Stimulated activated naive B cell treated with anti-CD40 and anti-IgM and Interleukin-4, amounts not matched to agents 10 μg/mL and 1 μg/mL and 100 μg/mL, for 72 hours (primary cell): Measurements from ENCODE around the gene SPIN1.

Experiments used
- ATAC-seq, 2 donors: fragments of 150-1000 bp; cut with Tn5 transposase; replicated peaks; 2 replicates each; pipeline ENCODE4 v1.10.0; 2021; ENCODE audit warnings: moderate library complexity in 1 of 2
- DNase-seq: peaks from one replicate; pipeline ENCODE4 v3.0.0; 2021
- H3K27ac Mint-ChIP-seq: one replicate; pipeline ENCODE4 v1.8.0; 2022; ENCODE audit warnings: mild to moderate bottlenecking, mixed read lengths
- H3K27me3 Mint-ChIP-seq, 2 donors: one replicate each; pipeline ENCODE4 v1.8.0; 2022; ENCODE audit warnings: mixed read lengths in 2 of 2
- H3K36me3 Mint-ChIP-seq, 2 donors: one replicate each; pipeline ENCODE4 v1.8.0; 2022; ENCODE audit warnings: mixed read lengths in 2 of 2, mild to moderate bottlenecking in 1 of 2
- H3K4me1 Mint-ChIP-seq, 2 donors: one replicate each; pipeline ENCODE4 v1.8.0; 2022; ENCODE audit warnings: mixed read lengths in 2 of 2, mild to moderate bottlenecking in 1 of 2
- H3K4me3 Mint-ChIP-seq, 2 donors: one replicate each; pipeline ENCODE4 v1.8.0; 2022; ENCODE audit warnings: mild to moderate bottlenecking in 2 of 2, mixed read lengths in 2 of 2, moderate library complexity in 1 of 2
- H3K9me3 Mint-ChIP-seq, 2 donors: one replicate each; pipeline ENCODE4 v1.8.0; 2022; ENCODE audit warnings: mixed read lengths in 2 of 2, mild to moderate bottlenecking in 1 of 2

The SPIN1 gene

GRCh38 chr9:88508326-88508725, 120.1 kb downstream of the SPIN1 start:
- Mint-ChIP-seq H3K4me3 (no peak overlapping the region), H3K27me3 (peaks cover 0 to 4% of the 10 kb centered on the region in 2 donors), H3K4me1 (no peaks in the 10 kb centered on the region), H3K36me3 (no peaks in the 10 kb centered on the region), H3K27ac (no peak overlapping the region), H3K9me3 (peaks cover 0 to 2% of the 10 kb centered on the region in 2 donors)
- ATAC-seq (no peak), DNase-seq (no peak)

GRCh38 chr9:88511906-88512305, 123.7 kb downstream of the SPIN1 start:
- Mint-ChIP-seq H3K4me1 (no peaks in the 10 kb centered on the region), H3K36me3 (peaks cover 0 to 3% of the 10 kb centered on the region in 2 donors), H3K27ac (no peak overlapping the region), H3K4me3 (no peak overlapping the region), H3K9me3 (peaks cover 5 to 6% of the 10 kb centered on the region in 2 donors), H3K27me3 (no peaks in the 10 kb centered on the region)
- DNase-seq (no peak), ATAC-seq (no peak)

- Mint-ChIP-seq H3K4me3 (no peak overlapping the region), H3K36me3 (peaks cover 0 to 3% of the 10 kb centered on the region in 2 donors), H3K9me3 (peaks cover 4 to 6% of the 10 kb centered on the region in 2 donors), H3K27ac (no peak overlapping the region), H3K4me1 (no peaks in the 10 kb centered on the region), H3K27me3 (peaks cover 0 to 12% of the 10 kb centered on the region in 2 donors)
- ATAC-seq, result no peak
- no peak for DNase-seq
These were observed 126.0 kb downstream of the SPIN1 start for GRCh38 chr9:88514247-88514646.

- Mint-ChIP-seq H3K4me3 (no peak overlapping the region), H3K9me3 (no peaks in the 10 kb centered on the region), H3K36me3 (peaks cover 0 to 2% of the 10 kb centered on the region in 2 donors), H3K4me1 (no peaks in the 10 kb centered on the region), H3K27me3 (peaks cover 24 to 43% of the 10 kb centered on the region in 2 donors), H3K27ac (no peak overlapping the region)
- DNase-seq (no peak), ATAC-seq (no peak)
These were observed 133.1 kb downstream of the SPIN1 start for GRCh38 chr9:88521308-88521707.

GRCh38 chr9:88522360-88522759, 134.1 kb downstream of the SPIN1 start:
- ATAC-seq (no peak), DNase-seq (no peak)
- Mint-ChIP-seq H3K4me1 (no peaks in the 10 kb centered on the region), H3K36me3 (peaks cover 0 to 2% of the 10 kb centered on the region in 2 donors), H3K4me3 (no peak overlapping the region), H3K27me3 (peaks cover 28 to 47% of the 10 kb centered on the region in 2 donors), H3K9me3 (no peaks in the 10 kb centered on the region), H3K27ac (no peak overlapping the region)

GRCh38 chr9:88523056-88523455, 134.8 kb downstream of the SPIN1 start:
- H3K36me3 Mint-ChIP-seq, result peaks cover 0 to 2% of the 10 kb centered on the region in 2 donors
- DNase-seq, result no peak
- ATAC-seq, result no peak

GRCh38 chr9:88524911-88525310, 136.7 kb downstream of the SPIN1 start:
- Mint-ChIP-seq H3K27me3 (peaks cover 36 to 50% of the 10 kb centered on the region in 2 donors), H3K36me3 (peaks cover 0 to 2% of the 10 kb centered on the region in 2 donors), H3K27ac (no peak overlapping the region), H3K4me3 (no peak overlapping the region), H3K9me3 (no peaks in the 10 kb centered on the region), H3K4me1 (no peaks in the 10 kb centered on the region)
- ATAC-seq, result no peak
- no peak for DNase-seq

More at GRCh38 chr9:88523056-88523455, 134.8 kb downstream of the SPIN1 start:
- no peak overlapping the region for H3K4me3 Mint-ChIP-seq
- peaks cover 31 to 46% of the 10 kb centered on the region in 2 donors for H3K27me3 Mint-ChIP-seq
- H3K27ac Mint-ChIP-seq, result no peak overlapping the region
- no peaks in the 10 kb centered on the region for H3K4me1 Mint-ChIP-seq
- H3K9me3 Mint-ChIP-seq, result no peaks in the 10 kb centered on the region

- ATAC-seq, result no peak
- H3K4me3 Mint-ChIP-seq, result no peak overlapping the region
- H3K27me3 Mint-ChIP-seq, result peaks cover 40 to 54% of the 10 kb centered on the region in 2 donors
- DNase-seq, result no peak
- no peaks in the 10 kb centered on the region for H3K36me3 Mint-ChIP-seq
- H3K9me3 Mint-ChIP-seq, result no peaks in the 10 kb centered on the region
- peaks cover 0 to 10% of the 10 kb centered on the region in 2 donors for H3K4me1 Mint-ChIP-seq
- H3K27ac Mint-ChIP-seq, result no peak overlapping the region
These were observed 139.4 kb downstream of the SPIN1 start for GRCh38 chr9:88527618-88528017.
